NCI-H2107 (cell line): ENCODE data around the gene OR9I1.

Experiments used
- DNase-seq: peaks from one replicate; lab custom pipeline; 2025; lab: John Stamatoyannopoulos, UW

Gene OR9I1, protein sequence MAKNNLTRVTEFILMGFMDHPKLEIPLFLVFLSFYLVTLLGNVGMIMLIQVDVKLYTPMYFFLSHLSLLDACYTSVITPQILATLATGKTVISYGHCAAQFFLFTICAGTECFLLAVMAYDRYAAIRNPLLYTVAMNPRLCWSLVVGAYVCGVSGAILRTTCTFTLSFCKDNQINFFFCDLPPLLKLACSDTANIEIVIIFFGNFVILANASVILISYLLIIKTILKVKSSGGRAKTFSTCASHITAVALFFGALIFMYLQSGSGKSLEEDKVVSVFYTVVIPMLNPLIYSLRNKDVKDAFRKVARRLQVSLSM

DNA sequence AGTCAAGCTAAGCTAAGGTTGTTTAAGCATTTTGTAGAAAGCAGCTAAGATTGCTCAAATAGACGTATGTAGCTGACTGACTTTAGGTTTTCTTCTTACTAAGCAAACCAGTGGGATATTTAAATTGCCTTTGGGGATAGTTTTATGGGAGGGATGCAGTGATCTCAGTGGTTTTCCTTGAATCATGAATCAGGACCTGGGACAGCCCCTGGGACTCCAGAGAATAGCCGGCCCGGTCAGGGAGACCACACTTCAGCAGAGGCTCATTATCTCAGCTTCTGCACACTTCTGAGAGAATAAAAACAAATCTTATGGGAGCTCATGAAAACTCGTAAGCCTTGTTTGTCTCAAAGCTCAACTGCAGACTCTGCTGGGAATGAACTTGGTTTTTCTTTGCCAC, at the start of gene OR9I1:
Gene OR9I1, minus strand, starts transcription at position 62 of the 400 bp plus-strand sequence. CDS start 6,086 bp downstream, outside the sequence.
- no peak for DNase-seq

DNA sequence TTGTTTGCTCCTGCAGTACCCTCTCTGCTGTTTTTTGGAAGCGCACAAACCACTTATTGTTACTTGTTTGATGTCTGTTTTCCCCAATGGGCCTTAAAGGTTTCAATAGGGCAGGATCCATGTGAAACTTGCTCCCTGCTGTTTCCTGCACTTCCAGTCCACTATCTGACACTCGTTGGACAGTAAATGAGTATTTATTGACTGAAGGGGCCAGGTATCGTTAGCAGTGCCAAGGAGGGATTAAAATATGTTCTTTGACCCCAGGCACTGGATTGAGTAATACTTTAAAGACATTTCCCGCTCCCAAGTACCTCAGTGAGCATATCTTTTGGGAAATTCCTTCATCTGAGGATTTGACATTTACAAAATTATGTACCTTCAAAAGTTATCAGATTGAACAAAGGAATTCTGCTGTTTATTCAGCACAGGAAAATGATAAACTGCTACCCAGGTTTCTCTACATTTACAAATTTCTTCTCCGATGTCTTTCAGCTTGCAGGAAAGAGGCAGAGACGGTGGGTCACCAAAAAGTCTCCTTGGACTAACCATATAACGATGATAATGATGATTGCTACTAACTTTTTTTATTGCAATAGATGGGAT, 40.3 kb upstream of the OR9I1 start:
- no peak for DNase-seq

DNA sequence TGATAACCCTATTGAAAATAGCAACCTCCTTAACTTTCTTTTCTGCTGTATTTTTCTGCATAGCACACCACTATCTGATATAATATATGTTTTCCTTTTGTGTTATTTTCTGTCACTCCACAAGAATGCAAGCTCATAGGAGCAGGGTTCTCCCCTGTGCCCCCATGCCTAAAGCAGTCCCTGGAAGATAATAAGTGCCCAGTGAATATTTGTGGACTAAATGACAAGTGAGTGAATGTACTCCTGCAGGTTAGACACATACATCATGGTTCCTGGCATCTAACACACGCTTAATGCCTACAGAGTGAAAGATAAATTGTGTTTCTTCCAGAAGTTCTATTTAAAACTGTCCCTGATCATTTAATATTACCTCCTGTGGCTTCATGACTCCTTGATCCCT, 39.7 kb upstream of the OR9I1 start:
- no peak for DNase-seq

DNA sequence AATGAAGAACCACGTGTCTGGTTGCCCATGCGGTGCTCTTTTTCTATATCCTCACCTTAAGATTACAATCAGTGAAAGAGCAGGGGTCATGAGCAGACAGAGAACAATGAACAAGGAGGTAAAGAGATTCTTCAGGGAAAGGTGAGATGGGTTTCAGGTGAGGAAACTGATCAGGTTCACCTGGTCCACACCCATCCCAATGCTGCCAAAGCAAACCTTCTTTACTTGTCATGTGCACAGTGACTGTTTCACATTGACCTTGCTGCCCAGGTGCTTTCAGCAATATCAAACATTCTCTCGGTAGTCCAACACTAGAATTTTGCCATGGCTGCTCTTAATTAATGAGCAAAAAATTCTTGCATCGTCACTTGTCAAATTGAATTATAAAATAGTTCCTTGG, 39.1 kb upstream of the OR9I1 start:
- no peak for DNase-seq

DNA sequence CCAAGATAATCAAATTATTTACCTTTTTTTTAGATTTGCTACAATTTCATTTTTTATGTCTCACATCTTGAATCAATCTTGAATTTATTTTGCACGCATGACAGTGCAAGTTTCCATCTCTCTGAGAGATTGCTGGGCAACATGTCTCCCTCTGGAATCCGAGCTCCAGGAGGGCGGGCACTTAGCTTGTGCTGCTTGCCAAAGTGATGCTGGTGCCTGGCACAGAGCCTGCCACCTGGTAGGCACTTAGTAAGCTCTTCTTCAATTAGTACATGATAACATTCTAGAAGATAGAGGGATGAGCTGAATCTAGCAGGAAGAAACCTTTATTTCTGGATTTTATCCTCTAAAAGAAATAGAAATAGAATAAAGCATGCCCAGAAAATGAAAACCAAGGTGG, 27.5 kb upstream of the OR9I1 start:
- no peak for DNase-seq

DNA sequence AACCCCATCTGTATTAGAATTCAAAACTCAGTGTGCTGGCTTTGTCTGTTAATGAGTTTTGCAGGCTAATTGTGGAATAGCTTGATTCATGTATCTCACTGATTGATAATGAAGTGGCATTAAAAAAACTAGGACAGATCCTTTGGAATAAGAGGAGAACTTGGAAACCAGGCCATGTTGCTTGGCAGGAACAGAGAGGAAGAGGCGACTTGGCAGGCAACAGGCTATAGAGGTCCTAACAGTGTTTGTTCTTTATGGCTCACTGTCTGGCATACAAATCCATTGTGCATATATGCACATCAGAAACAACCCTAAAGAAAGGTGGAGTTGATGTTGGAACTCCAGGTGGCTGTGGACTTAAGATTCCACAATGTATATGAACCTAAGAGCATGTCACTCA, 17.4 kb upstream of the OR9I1 start:
- no peak for DNase-seq

DNA sequence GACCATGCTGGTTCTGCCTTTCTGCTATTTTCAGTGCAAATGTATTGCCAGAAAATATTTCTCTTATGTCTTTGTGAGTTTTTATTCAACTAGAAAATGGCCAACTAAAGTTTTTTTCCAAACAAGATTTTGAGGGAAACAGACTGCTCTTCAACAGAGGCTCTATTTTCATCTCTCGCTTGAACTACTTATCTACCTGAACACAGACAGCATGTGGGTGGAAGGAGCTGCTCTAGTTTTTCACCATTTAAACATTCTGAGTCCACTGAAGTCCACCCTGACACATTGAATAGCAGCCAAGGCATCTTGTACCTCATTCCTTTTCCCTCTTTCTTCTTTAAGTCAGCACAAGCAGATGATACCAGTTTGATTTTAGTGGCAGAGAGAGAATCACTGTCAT, 9.8 kb upstream of the OR9I1 start:
- no peak for DNase-seq

DNA sequence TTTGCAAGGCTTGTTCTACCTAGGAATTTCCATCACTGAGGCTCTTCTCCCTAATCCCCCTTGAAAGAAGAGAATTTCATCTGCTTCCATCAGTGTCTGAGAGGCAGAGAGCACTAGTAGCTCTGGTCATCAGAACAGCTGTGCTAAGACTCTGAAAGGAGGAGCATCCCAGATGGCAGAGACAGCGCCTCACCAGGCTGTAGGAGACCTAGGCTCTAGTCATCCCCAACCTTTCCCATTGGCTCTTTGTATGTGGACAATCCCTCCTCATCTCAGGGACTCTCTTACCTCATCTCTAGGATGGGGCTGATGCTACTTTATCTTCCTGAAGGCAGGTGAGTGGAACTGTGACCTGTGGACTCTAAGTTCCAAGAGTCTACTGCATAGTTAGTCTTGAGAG, 8.8 kb upstream of the OR9I1 start:
- DNase-seq = no peak

DNA sequence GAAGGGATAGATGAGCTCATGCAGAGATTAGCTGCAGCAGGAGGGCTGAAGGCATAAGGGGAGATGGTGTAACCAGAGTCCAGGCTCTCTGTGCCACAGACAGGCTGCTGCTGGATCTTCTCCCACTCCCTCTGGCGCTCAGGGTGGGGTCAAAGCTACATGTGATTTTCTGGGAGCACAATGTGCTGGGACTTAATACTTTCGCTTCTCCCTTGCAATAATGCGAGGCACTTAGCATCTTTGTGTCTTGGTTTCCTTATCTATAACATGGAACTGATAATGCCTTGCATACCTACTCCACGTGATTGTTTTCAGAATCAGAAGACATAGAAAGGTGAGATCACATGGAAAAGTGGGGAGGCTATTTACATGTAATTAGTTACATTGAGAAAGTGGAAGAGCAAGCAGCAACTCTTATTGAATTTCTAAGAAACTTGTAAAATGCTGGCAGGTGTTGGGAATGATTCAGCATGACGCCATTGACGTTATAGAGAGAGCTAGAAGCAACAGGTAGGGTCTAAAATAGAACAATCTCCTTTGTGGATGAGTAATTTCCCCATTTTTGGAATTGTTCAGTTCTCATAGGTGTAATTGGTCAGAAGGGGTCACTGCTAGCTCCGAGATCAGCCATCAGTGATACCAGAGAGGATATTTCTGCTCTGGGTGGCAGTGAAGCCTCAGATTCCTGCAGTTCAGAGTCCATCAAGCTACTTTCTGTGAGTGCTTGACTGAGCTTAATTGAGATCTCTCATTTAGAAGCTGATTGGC, 8.2 kb upstream of the OR9I1 start:
- no peak for DNase-seq

DNA sequence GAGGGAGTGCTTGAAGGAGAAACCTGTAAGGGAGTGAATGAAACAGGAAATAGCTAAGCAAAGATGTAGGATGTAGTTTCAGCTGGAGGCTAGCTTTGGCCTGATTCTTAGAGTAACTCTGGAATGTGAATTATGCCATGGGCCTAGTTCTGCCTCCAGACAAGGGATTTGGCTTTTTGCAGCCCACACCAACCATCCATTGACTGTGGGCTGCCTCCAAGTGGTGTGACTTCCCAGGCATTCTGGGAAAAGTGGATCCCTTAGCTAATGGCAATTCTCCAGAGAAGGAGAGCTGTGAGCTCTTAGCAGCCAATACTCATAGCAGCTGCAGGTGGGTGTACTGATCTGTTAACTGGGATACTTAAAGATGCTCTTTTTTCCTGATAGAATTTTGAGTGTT, 2.0 kb upstream of the OR9I1 start:
- DNase-seq = no peak

DNA sequence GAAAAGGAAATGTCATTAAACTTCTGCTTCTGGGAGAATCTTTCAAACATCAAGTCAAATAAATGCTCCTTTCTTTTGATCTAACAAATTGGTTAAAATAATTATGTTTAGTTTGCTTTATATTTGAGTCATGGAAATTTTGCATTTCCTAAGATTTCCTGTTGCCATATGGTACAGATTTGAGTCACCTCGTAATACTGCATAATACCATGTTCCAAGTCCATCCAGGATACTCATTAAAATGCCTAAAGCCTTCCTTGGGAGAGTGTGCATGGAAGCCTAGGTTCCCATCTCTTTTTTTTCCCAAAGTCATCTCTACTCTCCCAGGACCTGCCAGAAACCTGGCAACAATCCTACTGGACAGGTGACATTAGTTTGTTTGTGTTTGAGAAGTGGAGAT, 4.2 kb downstream of the OR9I1 start:
- no peak for DNase-seq

DNA sequence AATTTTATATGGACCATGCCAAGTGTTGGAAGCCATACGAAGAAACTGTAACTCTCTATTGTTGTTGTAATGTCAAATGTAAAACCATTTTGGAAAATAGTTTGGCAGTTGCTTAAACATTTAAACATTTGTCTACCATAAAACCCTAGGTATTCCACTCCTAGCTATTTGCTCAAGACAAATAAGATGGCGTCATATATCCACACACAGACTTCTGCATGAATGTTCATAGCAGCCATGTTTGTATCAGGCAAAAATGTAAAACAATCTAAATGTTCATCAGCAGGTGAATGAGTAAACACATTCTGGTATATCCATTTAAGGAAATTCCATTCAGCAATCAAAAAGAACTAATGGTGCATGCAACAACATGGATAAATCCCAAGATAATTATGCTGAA, 27.9 kb downstream of the OR9I1 start:
- no peak for DNase-seq

DNA sequence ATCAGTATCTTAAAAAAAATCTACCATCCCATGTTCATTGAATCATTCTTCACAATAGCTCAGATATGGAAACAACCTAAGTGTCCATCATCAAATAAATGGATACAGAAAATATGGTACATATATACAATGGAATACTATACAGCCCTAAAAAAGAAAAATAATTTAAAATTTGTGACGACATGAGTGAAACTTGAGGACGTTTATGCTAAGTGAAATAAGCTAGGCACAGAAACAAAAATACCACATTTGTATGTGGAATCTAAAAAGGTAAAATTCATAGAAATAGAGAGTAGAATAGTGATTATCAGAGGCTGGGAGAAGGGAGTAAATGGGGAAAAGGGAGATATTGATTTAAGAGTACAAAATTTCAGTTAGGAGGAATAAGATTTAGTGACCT, 38.8 kb downstream of the OR9I1 start:
- no peak for DNase-seq

DNA sequence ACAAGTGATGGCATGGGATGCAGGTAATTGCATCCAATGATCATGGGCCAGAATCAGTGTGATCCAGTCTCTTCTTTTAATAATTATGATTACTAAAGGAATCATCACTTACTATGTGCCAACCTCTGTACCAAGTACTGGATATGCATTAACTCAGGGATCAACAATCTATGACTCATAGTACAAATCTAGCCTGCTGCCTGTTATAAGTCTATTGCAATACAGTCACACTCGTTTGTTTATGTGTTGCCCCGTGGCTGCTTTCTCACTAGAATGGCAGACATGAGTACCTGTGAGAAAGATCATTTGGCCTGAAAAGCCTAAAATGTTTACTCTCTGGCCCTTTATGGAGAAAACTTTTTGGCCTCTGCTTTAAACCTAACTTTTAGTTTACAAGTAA, 49.5 kb downstream of the OR9I1 start:
- no peak for DNase-seq

DNA sequence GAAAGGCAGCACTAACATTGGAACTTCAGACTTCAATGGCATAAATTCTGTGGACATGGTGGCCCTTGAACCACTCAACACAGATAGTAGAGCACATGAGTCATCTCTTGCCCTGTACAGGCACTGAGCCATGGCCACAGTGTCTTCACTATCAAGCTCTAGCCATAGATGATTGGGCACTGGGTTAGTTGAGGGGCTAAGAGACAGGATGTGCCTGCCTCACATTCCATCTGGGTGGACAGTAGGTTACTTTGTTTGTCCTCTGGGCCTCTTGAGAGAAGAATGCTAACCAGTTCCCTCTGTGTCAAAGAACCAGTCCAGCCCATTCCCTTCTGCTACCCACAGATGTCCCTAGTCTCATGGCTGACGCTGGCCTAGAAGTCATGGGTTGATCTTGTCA, 54.7 kb downstream of the OR9I1 start:
- no peak for DNase-seq

DNA sequence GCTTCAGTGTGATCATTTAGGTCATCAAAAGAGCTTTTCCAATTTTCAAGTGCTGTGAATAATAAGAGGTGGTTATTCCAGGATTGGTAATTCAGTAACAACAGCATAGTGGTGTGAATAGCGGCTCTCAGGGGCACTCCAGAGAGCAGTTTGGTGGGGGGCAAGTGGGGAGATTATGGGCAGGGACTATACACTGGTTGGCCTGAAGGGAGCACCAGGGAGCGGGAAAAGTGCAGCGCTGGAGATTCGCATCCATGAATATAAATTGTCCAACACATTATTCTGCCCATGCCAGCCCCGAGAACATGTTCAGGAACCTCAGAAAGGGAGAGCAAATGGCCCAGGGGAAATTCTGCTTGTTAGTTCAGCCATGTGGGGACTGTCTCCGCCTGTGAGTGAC, 56.7 kb downstream of the OR9I1 start:
- DNase-seq = no peak

DNA sequence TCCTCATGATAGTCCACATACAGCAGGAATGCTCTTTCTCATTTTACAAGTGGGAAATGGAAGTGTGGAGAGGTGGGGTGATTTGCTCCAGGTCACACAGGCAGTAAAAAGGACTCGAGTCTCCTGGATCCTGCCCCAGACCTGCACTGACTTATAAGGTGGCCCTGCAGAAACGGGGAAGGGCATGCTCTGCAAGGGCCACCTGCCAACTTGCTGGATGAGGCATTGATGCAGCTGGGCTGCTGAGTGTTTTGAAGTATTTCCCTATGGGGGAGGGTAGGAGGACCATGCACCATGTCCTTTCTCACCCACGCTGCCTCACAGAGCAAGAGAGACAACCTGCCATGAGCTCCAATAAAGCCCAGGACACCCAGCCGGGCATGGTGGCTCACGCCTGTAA, 57.6 kb downstream of the OR9I1 start:
- no peak for DNase-seq
